ENCODE measurements around the gene SRGAP1.
A peak's percentile ranks its signal among the peaks of the same experiment; 100 is the strongest.
"Not testable (repeated sequence)": the region's sequence is repeated elsewhere in the genome, so short reads cannot be mapped to it uniquely, and the experiment has no call there.

The SRGAP1 gene

GRCh38 chr12:63980211-63980610, 135.7 kb downstream of the SRGAP1 start:
- DNase-seq = no peak

- DNase-seq = no peak
Observed at GRCh38 chr12:63981343-63981742, 136.8 kb downstream of the SRGAP1 start.

- DNase-seq = no peak
Observed at GRCh38 chr12:63982604-63983295, 138.2 kb downstream of the SRGAP1 start.

- no peak for DNase-seq
Observed at GRCh38 chr12:63985456-63985855, 141.0 kb downstream of the SRGAP1 start.

GRCh38 chr12:63985945-63986344, 141.4 kb downstream of the SRGAP1 start:
- no peak for DNase-seq

- DNase-seq = no peak
Observed at GRCh38 chr12:63989301-63989845, 144.9 kb downstream of the SRGAP1 start.

GRCh38 chr12:63990828-63991547, 146.5 kb downstream of the SRGAP1 start:
- no peak for DNase-seq

GRCh38 chr12:63994704-63995103, 150.2 kb downstream of the SRGAP1 start:
- no peak for DNase-seq

- no peak for DNase-seq
Observed at GRCh38 chr12:63995512-63995911, 151.0 kb downstream of the SRGAP1 start.

- no peak for DNase-seq
Observed at GRCh38 chr12:63996556-63996955, 152.1 kb downstream of the SRGAP1 start.

- DNase-seq = no peak
Observed at GRCh38 chr12:63997198-63997597, 152.7 kb downstream of the SRGAP1 start.

GRCh38 chr12:63998584-63998983, 154.1 kb downstream of the SRGAP1 start:
- no peak for DNase-seq

- no peak for DNase-seq
Observed at GRCh38 chr12:63999853-64000252, 155.4 kb downstream of the SRGAP1 start.

GRCh38 chr12:64001439-64001838, 156.9 kb downstream of the SRGAP1 start:
- no peak for DNase-seq

GRCh38 chr12:64004641-64005040, 160.1 kb downstream of the SRGAP1 start:
- DNase-seq = no peak

GRCh38 chr12:64006211-64006825, 161.8 kb downstream of the SRGAP1 start:
- DNase-seq = peak; percentile 3

- DNase-seq = no peak
Observed at GRCh38 chr12:64007853-64008252, 163.4 kb downstream of the SRGAP1 start.

GRCh38 chr12:64008596-64008995, 164.1 kb downstream of the SRGAP1 start:
- DNase-seq = no peak

GRCh38 chr12:64009321-64010068, 165.0 kb downstream of the SRGAP1 start:
- DNase-seq = no peak

- DNase-seq = no peak
Observed at GRCh38 chr12:64010069-64010686, 165.7 kb downstream of the SRGAP1 start.

- DNase-seq = no peak
Observed at GRCh38 chr12:64016521-64016920, 172.0 kb downstream of the SRGAP1 start.

GRCh38 chr12:64018116-64018515, 173.6 kb downstream of the SRGAP1 start:
- not testable (repeated sequence) for DNase-seq

- no peak for DNase-seq
Observed at GRCh38 chr12:64018524-64018923, 174.0 kb downstream of the SRGAP1 start.
